ENCODE data around the gene ARSD. TPM values are rescaled to one million over a fixed set of nuclear protein-coding genes. Genes with fewer than 3 reads are reported as not detected.

The ARSD gene
- total RNA-seq, 4 donors from 2014 or later: 1.5 to 2.8 (median 2.1) TPM

- no peak for ATAC-seq
- no peaks in the 10 kb centered on the region for H3K4me1 ChIP-seq
- no peak overlapping the region for H3K27ac ChIP-seq
- no peaks in the 10 kb centered on the region for H3K27me3 ChIP-seq
- no peaks in the 10 kb centered on the region for H3K9me3 ChIP-seq
- intact Hi-C loops (cut with DNase I; ENCODE audit: low total_unique reads) (no loop called here), in situ Hi-C loops (cut with MboI; ENCODE audit: low sequenced_read_pairs in 4 of 4) (no loop called here)
- H3K4me3 ChIP-seq: no peak overlapping the region
- H3K36me3 ChIP-seq: no peaks in the 10 kb centered on the region
- TF ChIP-seq CTCF (IDR thresholded peaks at IDR 0.05 in 4 of 5, conservative IDR thresholded peaks at IDR 0.05 in 1 of 5): no peak
- no peak for TF ChIP-seq POLR2A (IDR thresholded peaks at IDR 0.05)
- no peak for DNase-seq
Measured at GRCh38 chrX:2908125-2908685, 20.9 kb downstream of the ARSD start.

- Histone ChIP-seq H3K9me3 (no peaks in the 10 kb centered on the region), H3K4me3 (no peak overlapping the region), H3K4me1 (no peaks in the 10 kb centered on the region), H3K27ac (no peak overlapping the region), H3K36me3 (no peaks in the 10 kb centered on the region), H3K27me3 (no peaks in the 10 kb centered on the region)
- in situ Hi-C loops (cut with MboI; ENCODE audit: low sequenced_read_pairs in 4 of 4) (no loop called here), intact Hi-C loops (cut with DNase I; ENCODE audit: low total_unique reads) (no loop called here)
- DNase-seq (no peak), ATAC-seq (no peak)
- TF ChIP-seq CTCF (IDR thresholded peaks at IDR 0.05 in 4 of 5, conservative IDR thresholded peaks at IDR 0.05 in 1 of 5): no peak
- no peak for TF ChIP-seq POLR2A (IDR thresholded peaks at IDR 0.05)
Measured at GRCh38 chrX:2907295-2907694, 21.8 kb downstream of the ARSD start.

- no peak overlapping the region for H3K27ac ChIP-seq
- TF ChIP-seq CTCF (IDR thresholded peaks at IDR 0.05 in 4 of 5, conservative IDR thresholded peaks at IDR 0.05 in 1 of 5) (no peak), POLR2A (IDR thresholded peaks at IDR 0.05) (no peak)
- intact Hi-C loops (cut with DNase I; ENCODE audit: low total_unique reads) (no loop called here), in situ Hi-C loops (cut with MboI; ENCODE audit: low sequenced_read_pairs in 4 of 4) (no loop called here)
- H3K9me3 ChIP-seq: no peaks in the 10 kb centered on the region
- H3K36me3 ChIP-seq: no peaks in the 10 kb centered on the region
- no peaks in the 10 kb centered on the region for H3K27me3 ChIP-seq
- no peak overlapping the region for H3K4me3 ChIP-seq
- no peaks in the 10 kb centered on the region for H3K4me1 ChIP-seq
- ATAC-seq: no peak
- DNase-seq: no peak
Measured at GRCh38 chrX:2903366-2903765, 25.8 kb downstream of the ARSD start.

- no peak for ATAC-seq
- H3K36me3 ChIP-seq: no peaks in the 10 kb centered on the region
- in situ Hi-C loops (cut with MboI; ENCODE audit: low sequenced_read_pairs in 4 of 4): no loop called here
- no peak overlapping the region for H3K27ac ChIP-seq
- TF ChIP-seq CTCF (IDR thresholded peaks at IDR 0.05 in 4 of 5, conservative IDR thresholded peaks at IDR 0.05 in 1 of 5): no peak
- no peak for TF ChIP-seq POLR2A (IDR thresholded peaks at IDR 0.05)
- no peaks in the 10 kb centered on the region for H3K9me3 ChIP-seq
- intact Hi-C loops (cut with DNase I; ENCODE audit: low total_unique reads): no loop called here
- H3K4me3 ChIP-seq: no peak overlapping the region
- H3K4me1 ChIP-seq: no peaks in the 10 kb centered on the region
- no peak for DNase-seq
- H3K27me3 ChIP-seq: no peaks in the 10 kb centered on the region
Measured at GRCh38 chrX:2902841-2903240, 26.3 kb downstream of the ARSD start.
